HCT116 (cell line): ENCODE data around the gene AMBRA1. TPM values are rescaled to one million over a fixed set of nuclear protein-coding genes. Genes with fewer than 3 reads are reported as not detected.

ENCODE experiments used
- ATAC-seq: fragments of 200-7000 bp; cut with Tn5 transposase; 2 replicates; pipeline ENCODE4 v1.9.1; 2020; ENCODE audit warnings: mild to moderate bottlenecking, moderate library complexity
- BruUV-seq: library from RNA; stranded (reverse); fragments of 400-500 nt; replicated peaks from 2 replicates; lab custom pipeline; 2021; lab: Mats Ljungman, UMichigan
- CTCF ChIA-PET: fragments of 300-600 bp; sonication (Branson Sonifier 250); formaldehyde crosslinking; loops from one replicate; lab custom pipeline; 2021; ENCODE audit warnings: antibody characterized with exemption; lab: Charles Lee
- POLR2A ChIA-PET: fragments of 300-600, 350-600 bp; sonication (Branson Sonifier 250); formaldehyde crosslinking; loops from one replicate; lab custom pipeline; 2021; ENCODE audit warnings: antibody characterized with exemption; lab: Charles Lee
- RAD21 ChIA-PET, 2 experiments: fragments of 300-600 bp; sonication (Branson Sonifier 250); formaldehyde crosslinking; loops; one replicate each; lab custom pipeline; 2023; ENCODE audit warnings: low total read pairs in 2 of 2; ENCODE audit not compliant: uncharacterized antibody in 2 of 2, unreplicated experiment in 2 of 2, low non-redundant PET in 1 of 2; lab: Charles Lee
- DNase-seq: peaks from one replicate; pipeline ENCODE4 v3.0.0-alpha.2; 2010; ENCODE audit warnings: low read depth, low spot score
- H2AFZ ChIP-seq: fragments of 200-600 bp; shearing (Covaris generic), sonication (generic); 2 replicates; pipeline ENCODE4 v1.6.1; 2017; ENCODE audit warnings: low read depth, mixed run types, mixed read lengths, antibody characterized with exemption, low read length; ENCODE audit not compliant: poor library complexity, severe bottlenecking
- H3K27ac ChIP-seq: 2 replicates; pipeline ENCODE4 v1.5.1; 2012; ENCODE audit warnings: low read depth, low read length
- H3K27me3 ChIP-seq: fragments of 200-600 bp; sonication (generic); 2 replicates; pipeline ENCODE4 v1.6.1; 2016; ENCODE audit warnings: mixed run types, low read length, mixed read lengths; ENCODE audit not compliant: insufficient read depth
- H3K36me3 ChIP-seq, 2 experiments: fragments of 200-500 bp in 1 of 2; fragments of 200-600 bp in 1 of 2; sonication (Bioruptor generic) in 1 of 2; sonication (generic) in 1 of 2; 2 replicates each; pipeline versions ENCODE4 v1.5.1 to v1.6.1; 2014 to 2016; ENCODE audit warnings: low read length in 2 of 2, inconsistent platforms in 1 of 2, mixed read lengths in 1 of 2, mixed run types in 1 of 2; ENCODE audit not compliant: insufficient read depth in 2 of 2, control insufficient read depth in 1 of 2
- H3K4me1 ChIP-seq, 2 experiments: fragments of 200-600 bp in 1 of 2; sonication (generic) in 1 of 2; 2 replicates each; pipeline versions ENCODE4 v1.5.1 to v1.6.1; 2012 to 2017; ENCODE audit warnings: low read length in 2 of 2, inconsistent platforms in 1 of 2, mild to moderate bottlenecking in 1 of 2, mixed read lengths in 1 of 2, mixed run types in 1 of 2, moderate library complexity in 1 of 2; ENCODE audit not compliant: insufficient read depth in 2 of 2, control insufficient read depth in 1 of 2
- H3K4me2 ChIP-seq: fragments of 200-600 bp; sonication (generic); 2 replicates; pipeline ENCODE4 v1.6.1; 2017; ENCODE audit warnings: mixed run types, low read length, mixed read lengths
- H3K4me3 ChIP-seq, 2 experiments: fragments of 200-600 bp in 1 of 2; sonication (generic) in 1 of 2; replicated peaks in 1 of 2; 2 replicates each; pipeline ENCODE4 v1.5.1; 2011 to 2016; ENCODE audit warnings: low read length in 2 of 2, control low read depth in 1 of 2, low read depth in 1 of 2, mild to moderate bottlenecking in 1 of 2, mixed read lengths in 1 of 2, mixed run types in 1 of 2
- H3K79me2 ChIP-seq: fragments of 200-600 bp; sonication (generic); 2 replicates; pipeline ENCODE4 v1.6.1; 2017; ENCODE audit warnings: mild to moderate bottlenecking, mixed run types, low read length, moderate library complexity, mixed read lengths; ENCODE audit not compliant: insufficient read depth
- H3K9ac ChIP-seq: fragments of 200-600 bp; sonication (generic); 2 replicates; pipeline ENCODE4 v1.6.1; 2016; ENCODE audit warnings: low read length, mixed read lengths
- H3K9me2 ChIP-seq: fragments of 200-600 bp; sonication (generic), shearing (Covaris generic); 2 replicates; pipeline ENCODE4 v1.6.1; 2017; ENCODE audit warnings: mixed run types, mild to moderate bottlenecking, moderate library complexity; ENCODE audit not compliant: insufficient read depth
- H3K9me3 ChIP-seq, 2 experiments: fragments of 200-500 bp in 1 of 2; fragments of 200-600 bp in 1 of 2; sonication (Bioruptor generic) in 1 of 2; sonication (generic) in 1 of 2; 2 replicates each; pipeline ENCODE4 v1.6.1; 2014 to 2017; ENCODE audit warnings: low read length in 2 of 2, mixed read lengths in 2 of 2, inconsistent platforms in 1 of 2, low read depth in 1 of 2, mild to moderate bottlenecking in 1 of 2, mixed run types in 1 of 2, moderate library complexity in 1 of 2; ENCODE audit not compliant: control insufficient read depth in 1 of 2, insufficient read depth in 1 of 2
- H4K20me1 ChIP-seq: fragments of 200-600 bp; sonication (generic), shearing (Covaris generic); 2 replicates; pipeline ENCODE4 v1.6.1; 2017; ENCODE audit warnings: mixed run types, mild to moderate bottlenecking, moderate library complexity; ENCODE audit not compliant: insufficient read depth
- CTCF ChIP-seq, 3 experiments: fragments of 200-600 bp in 1 of 3; sonication (generic) in 1 of 3; IDR thresholded peaks in 2 of 3; conservative IDR thresholded peaks in 1 of 3; 2 replicates each; pipeline ENCODE4 v1.5.1; 2012 to 2017; ENCODE audit warnings: low read depth in 2 of 3, low read length in 2 of 3, antibody characterized with exemption in 1 of 3, borderline replicate concordance in 1 of 3, control low read depth in 1 of 3, mild to moderate bottlenecking in 1 of 3, mixed read lengths in 1 of 3, mixed run types in 1 of 3, moderate library complexity in 1 of 3; ENCODE audit not compliant: insufficient read depth in 1 of 3
- EGR1 ChIP-seq: IDR thresholded peaks from 2 replicates; pipeline ENCODE4 v1.6.1; 2012; ENCODE audit warnings: low read depth
- EZH2phosphoT487 ChIP-seq: fragments of 200-600 bp; IDR thresholded peaks from 2 replicates; pipeline ENCODE4 v1.6.1; 2018; ENCODE audit warnings: antibody characterized with exemption, borderline replicate concordance
- JUND ChIP-seq: IDR thresholded peaks from 2 replicates; pipeline ENCODE4 v1.6.1; 2012
- POLR2A ChIP-seq: IDR thresholded peaks from 2 replicates; pipeline ENCODE4 v1.7.0; 2011; ENCODE audit warnings: borderline replicate concordance; ENCODE audit not compliant: insufficient read depth, insufficient read length; ENCODE audit errors: extremely low read depth
- POLR2AphosphoS5 ChIP-seq: IDR thresholded peaks from 2 replicates; pipeline ENCODE4 v1.6.1; 2011; ENCODE audit warnings: mild to moderate bottlenecking, low read depth, low read length, moderate library complexity
- RAD21 ChIP-seq: IDR thresholded peaks from 2 replicates; pipeline ENCODE4 v1.6.1; 2012; ENCODE audit warnings: low read depth, mild to moderate bottlenecking
- SRF ChIP-seq: IDR thresholded peaks from 2 replicates; pipeline ENCODE4 v1.6.1; 2012; ENCODE audit warnings: low read depth
- TCF7L2 ChIP-seq: IDR thresholded peaks from 2 replicates; pipeline ENCODE4 v1.7.0; 2011; ENCODE audit warnings: borderline replicate concordance, inconsistent platforms; ENCODE audit not compliant: insufficient read depth, insufficient read length; ENCODE audit errors: extremely low read depth
- YY1 ChIP-seq: IDR thresholded peaks from 2 replicates; pipeline ENCODE4 v1.6.1; 2011; ENCODE audit warnings: low read length, low read depth, moderate library complexity, mild to moderate bottlenecking; ENCODE audit not compliant: insufficient replicate concordance; ENCODE audit errors: extremely low read depth
- ZBTB33 ChIP-seq: IDR thresholded peaks from 2 replicates; pipeline ENCODE4 v1.6.1; 2011; ENCODE audit warnings: mild to moderate bottlenecking, low read length, moderate library complexity; ENCODE audit not compliant: insufficient replicate concordance; ENCODE audit errors: extremely low read depth
- ZFX ChIP-seq: fragments of 450-650 bp; IDR thresholded peaks from 2 replicates; pipeline ENCODE4 v1.6.1; 2017
- intact Hi-C: fragments of 100-400 bp; cut with micrococcal nuclease; formaldehyde crosslinking; loops from 2 replicates; pipeline ENCODE4 v1.10.0; 2022
- total RNA-seq: library from RNA; stranded (reverse); gene quantifications from one replicate; pipeline ENCODE4 v1.2.1, GENCODE V29; 2021; ENCODE audit not compliant: unreplicated experiment

AMBRA1 gene
- total RNA-seq, 1 experiment from 2014 or later, result 22.7 TPM

- Histone ChIP-seq H3K27ac (peak overlapping the region; percentile 37; the same call in 1 of the 2 replicates), H3K4me3 (no peak overlapping the region), H3K4me1 (peaks cover 0 to 22% of the 10 kb centered on the region in 2 experiments; a peak in 2 of 4 replicates), H3K9me3 (no peaks in the 10 kb centered on the region), H3K9ac (no peak overlapping the region), H3K4me2 (no peak overlapping the region), H3K9me2 (no peaks in the 10 kb centered on the region), H3K79me2 (no peaks in the 10 kb centered on the region; the same call in 1 of the 2 replicates), H4K20me1 (no peaks in the 10 kb centered on the region), H2AFZ (no peak overlapping the region), H3K27me3 (no peaks in the 10 kb centered on the region), H3K36me3 (peaks cover 5 to 12% of the 10 kb centered on the region in 2 experiments; a peak in 3 of 4 replicates)
- DNase-seq (no peak), ATAC-seq (no peak)
- intact Hi-C loops, result no loop called here
- POLR2A ChIA-PET, result no interaction called here
- RAD21 ChIA-PET, result no interaction called here
- BruUV-seq, result no TSS peak
- no peak for TF ChIP-seq TCF7L2
- no peak for TF ChIP-seq YY1
- no peak for TF ChIP-seq SRF
- TF ChIP-seq JUND, result no peak
- TF ChIP-seq POLR2A, result no peak
- TF ChIP-seq EZH2phosphoT487, result no peak
- TF ChIP-seq POLR2AphosphoS5, result no peak
- no peak for TF ChIP-seq ZFX
- CTCF ChIA-PET, result no interaction called here
Measured at GRCh38 chr11:46370253-46370652, 223.6 kb downstream of the AMBRA1 start.

- peaks cover 0 to 22% of the 10 kb centered on the region in 2 experiments; a peak in 2 of 4 replicates for H3K4me1 ChIP-seq
- no peaks in the 10 kb centered on the region for H3K9me3 ChIP-seq
- intact Hi-C loops, result loop anchor here (5.0 kb wide), 1 partner anchor 122 kb away; no protein-coding TSS in a partner anchor
- peaks cover 5 to 12% of the 10 kb centered on the region in 2 experiments; a peak in 3 of 4 replicates for H3K36me3 ChIP-seq
- CTCF ChIA-PET, result interaction anchor here (1.6 kb wide), 1 partner anchor 17 kb away, joined by 6 read pairs; no protein-coding TSS in a partner anchor
- RAD21 ChIA-PET, result no interaction called here
- H3K79me2 ChIP-seq, result peaks cover 4% of the 10 kb centered on the region; the same call in 1 of the 2 replicates
- POLR2A ChIA-PET, result no interaction called here
- no peaks in the 10 kb centered on the region for H3K27me3 ChIP-seq
- H2AFZ ChIP-seq, result no peak overlapping the region
- peak overlapping the region; percentile 37; the same call in 1 of the 2 replicates for H3K27ac ChIP-seq
- H4K20me1 ChIP-seq, result no peaks in the 10 kb centered on the region
- DNase-seq (peak; percentile 48), ATAC-seq (peak; percentile 90)
- H3K4me2 ChIP-seq, result peak overlapping the region; percentile 15
- no peaks in the 10 kb centered on the region for H3K9me2 ChIP-seq
- no TSS peak for BruUV-seq
- TF ChIP-seq CTCF (IDR thresholded peaks at IDR 0.05 in 2 of 3, conservative IDR thresholded peaks at IDR 0.05 in 1 of 3; ENCODE audit: borderline replicate concordance in 1 of 3, insufficient read depth in 1 of 3, low read depth in 2 of 3, low read length in 2 of 3) (peak; percentile 64 to 97 (median 91)), ZFX (no peak; the same call in 1 of the 2 replicates), POLR2A (no peak), ZBTB33 (no peak), RAD21 (peak; percentile 61), EGR1 (no peak)
- peak overlapping the region; percentile 45 for H3K9ac ChIP-seq
- H3K4me3 ChIP-seq, result no peak overlapping the region
Measured at GRCh38 chr11:46369458-46370152, 224.2 kb downstream of the AMBRA1 start.
